ENCODE measurements around the gene OAF. TPM values are rescaled to one million over a fixed set of nuclear protein-coding genes. Genes with fewer than 3 reads are reported as not detected.

Gene OAF
- total RNA-seq, 1 experiment from 2014 or later = 25.0 TPM

DNA sequence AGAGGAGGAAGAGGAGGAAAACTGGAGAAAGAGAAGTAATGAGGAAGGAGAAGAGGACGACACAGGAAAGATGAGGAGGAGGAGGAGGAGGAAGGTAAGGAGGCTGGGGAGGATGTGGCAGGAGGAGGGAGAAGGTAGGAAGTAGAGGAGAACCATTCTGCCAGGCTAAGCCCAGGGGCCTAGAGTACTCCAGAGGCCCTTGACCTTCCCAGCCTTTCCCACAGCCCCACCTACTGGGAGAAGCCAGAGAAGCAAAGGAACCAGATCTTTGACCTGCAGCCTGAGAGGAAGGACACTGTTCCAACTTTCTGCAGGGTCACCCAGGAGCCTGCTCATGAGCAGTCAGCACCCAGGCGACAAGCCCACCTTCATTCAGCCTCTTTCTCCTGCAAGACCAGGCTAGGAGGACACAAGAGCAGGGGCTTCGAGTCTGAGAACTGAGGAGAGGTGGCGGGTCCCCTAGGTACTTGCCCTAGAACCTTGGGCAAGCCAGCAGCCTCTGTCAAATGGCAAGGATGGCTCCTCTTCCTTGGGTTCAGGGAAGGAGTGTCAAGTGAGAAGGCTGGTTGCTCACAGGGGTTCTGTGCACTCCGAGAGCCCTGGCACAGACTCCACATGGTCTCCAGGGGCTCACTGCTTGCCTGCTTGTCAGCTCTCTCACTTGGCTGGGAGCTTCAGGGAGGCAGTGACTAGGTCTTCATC is 27.9 kb upstream of the OAF start:
- DNase-seq (ENCODE audit: low spot score) = no peak
- BruUV-seq (replicated peaks) = no TSS peak
- Histone ChIP-seq H3K27ac (ENCODE audit: low read depth, low read length, poor library complexity, severe bottlenecking) (no peak overlapping the region), H3K27me3 (replicated peaks; ENCODE audit: insufficient read depth, low read depth, low read length, poor library complexity) (no peaks in the 10 kb centered on the region), H3K9me3 (ENCODE audit: low read depth, low read length, poor library complexity, severe bottlenecking) (no peaks in the 10 kb centered on the region), H3K4me1 (ENCODE audit: insufficient read depth, low read length, poor library complexity, severe bottlenecking) (peaks cover 19% of the 10 kb centered on the region), H3K4me3 (ENCODE audit: low read depth, low read length, poor library complexity, severe bottlenecking) (no peak overlapping the region), H3K36me3 (ENCODE audit: insufficient read depth, low read length, poor library complexity, severe bottlenecking) (no peaks in the 10 kb centered on the region)
- intact Hi-C loops (cut with micrococcal nuclease; ENCODE audit: unreplicated experiment) = no loop called here
- CTCF ChIA-PET = no interaction called here
- POLR2A ChIA-PET (ENCODE audit: low non-redundant PET) = no interaction called here
- no peak for TF ChIP-seq EZH2 (IDR thresholded peaks at IDR 0.05; ENCODE audit: borderline replicate concordance, low read depth, low read length, poor library complexity, severe bottlenecking)
- TF ChIP-seq, protein P1, sequence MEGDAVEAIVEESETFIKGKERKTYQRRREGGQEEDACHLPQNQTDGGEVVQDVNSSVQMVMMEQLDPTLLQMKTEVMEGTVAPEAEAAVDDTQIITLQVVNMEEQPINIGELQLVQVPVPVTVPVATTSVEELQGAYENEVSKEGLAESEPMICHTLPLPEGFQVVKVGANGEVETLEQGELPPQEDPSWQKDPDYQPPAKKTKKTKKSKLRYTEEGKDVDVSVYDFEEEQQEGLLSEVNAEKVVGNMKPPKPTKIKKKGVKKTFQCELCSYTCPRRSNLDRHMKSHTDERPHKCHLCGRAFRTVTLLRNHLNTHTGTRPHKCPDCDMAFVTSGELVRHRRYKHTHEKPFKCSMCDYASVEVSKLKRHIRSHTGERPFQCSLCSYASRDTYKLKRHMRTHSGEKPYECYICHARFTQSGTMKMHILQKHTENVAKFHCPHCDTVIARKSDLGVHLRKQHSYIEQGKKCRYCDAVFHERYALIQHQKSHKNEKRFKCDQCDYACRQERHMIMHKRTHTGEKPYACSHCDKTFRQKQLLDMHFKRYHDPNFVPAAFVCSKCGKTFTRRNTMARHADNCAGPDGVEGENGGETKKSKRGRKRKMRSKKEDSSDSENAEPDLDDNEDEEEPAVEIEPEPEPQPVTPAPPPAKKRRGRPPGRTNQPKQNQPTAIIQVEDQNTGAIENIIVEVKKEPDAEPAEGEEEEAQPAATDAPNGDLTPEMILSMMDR (conservative IDR thresholded peaks at IDR 0.05; ENCODE audit: low read depth, low read length) = peak; percentile 48

DNA sequence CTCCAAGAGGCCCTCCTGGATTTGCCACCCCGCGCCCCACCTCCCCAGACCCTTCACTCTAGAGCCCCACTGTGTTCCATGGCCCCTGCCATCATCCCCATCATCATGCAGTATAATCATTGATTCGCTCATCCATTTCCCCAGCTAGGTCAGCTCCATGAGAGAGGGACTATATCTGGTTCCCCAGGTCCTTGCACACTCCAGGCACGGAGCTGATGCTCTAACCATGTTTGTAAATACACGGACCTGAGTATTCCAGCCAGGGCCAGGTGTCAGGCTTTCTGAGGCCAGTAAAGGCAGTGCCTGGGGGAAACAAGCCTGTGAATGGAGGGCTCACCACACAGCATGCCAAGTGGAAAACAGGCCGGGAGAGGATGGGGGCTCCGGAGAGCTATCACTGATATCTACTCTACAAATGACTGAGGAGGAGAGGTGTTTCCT is 27.1 kb upstream of the OAF start:
- H3K9me3 ChIP-seq (ENCODE audit: low read depth, low read length, poor library complexity, severe bottlenecking) = no peaks in the 10 kb centered on the region
- H3K36me3 ChIP-seq (ENCODE audit: insufficient read depth, low read length, poor library complexity, severe bottlenecking) = no peaks in the 10 kb centered on the region
- peaks cover 19% of the 10 kb centered on the region for H3K4me1 ChIP-seq (ENCODE audit: insufficient read depth, low read length, poor library complexity, severe bottlenecking)
- no peak for DNase-seq (ENCODE audit: low spot score)
- BruUV-seq (replicated peaks) = no TSS peak
- CTCF ChIA-PET = no interaction called here
- H3K27me3 ChIP-seq (replicated peaks; ENCODE audit: insufficient read depth, low read depth, low read length, poor library complexity) = no peaks in the 10 kb centered on the region
- H3K4me3 ChIP-seq (ENCODE audit: low read depth, low read length, poor library complexity, severe bottlenecking) = no peak overlapping the region
- intact Hi-C loops (cut with micrococcal nuclease; ENCODE audit: unreplicated experiment) = no loop called here
- H3K27ac ChIP-seq (ENCODE audit: low read depth, low read length, poor library complexity, severe bottlenecking) = no peak overlapping the region
- no peak for TF ChIP-seq EZH2 (IDR thresholded peaks at IDR 0.05; ENCODE audit: borderline replicate concordance, low read depth, low read length, poor library complexity, severe bottlenecking)
- TF ChIP-seq, protein P1 (conservative IDR thresholded peaks at IDR 0.05; ENCODE audit: low read depth, low read length) = no peak
- POLR2A ChIA-PET (ENCODE audit: low non-redundant PET) = no interaction called here

DNA sequence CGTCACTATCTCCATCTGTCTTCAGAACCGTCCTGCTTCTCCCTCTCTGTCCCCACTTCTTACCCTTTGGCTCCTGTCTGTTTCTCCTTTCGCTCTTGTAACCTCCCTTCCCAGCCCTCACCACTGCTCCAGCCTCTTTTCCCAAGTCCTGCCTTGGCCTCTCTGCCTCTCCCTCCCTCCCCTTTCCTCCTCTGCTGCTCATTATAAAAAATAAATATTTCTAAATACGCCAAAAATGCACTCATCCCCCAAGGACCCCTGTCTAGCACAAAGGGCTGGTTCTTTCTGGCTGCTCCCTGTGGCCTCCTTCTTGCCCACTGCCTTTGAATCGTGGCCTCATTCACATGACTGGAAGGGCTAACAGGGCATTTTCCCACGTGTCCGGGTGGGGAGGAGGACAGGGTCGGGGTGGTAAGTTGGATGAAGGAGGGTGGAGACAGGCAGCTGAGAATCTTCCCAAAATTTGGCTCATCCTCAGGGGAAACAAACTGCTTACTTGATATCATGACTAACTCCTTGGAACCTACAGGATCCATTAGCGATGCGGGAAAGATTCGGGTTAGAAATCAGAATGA is 26.4 kb upstream of the OAF start:
- no peaks in the 10 kb centered on the region for H3K36me3 ChIP-seq (ENCODE audit: insufficient read depth, low read length, poor library complexity, severe bottlenecking)
- H3K27ac ChIP-seq (ENCODE audit: low read depth, low read length, poor library complexity, severe bottlenecking) = no peak overlapping the region
- H3K27me3 ChIP-seq (replicated peaks; ENCODE audit: insufficient read depth, low read depth, low read length, poor library complexity) = no peaks in the 10 kb centered on the region
- no TSS peak for BruUV-seq (replicated peaks)
- TF ChIP-seq, protein P1 (conservative IDR thresholded peaks at IDR 0.05; ENCODE audit: low read depth, low read length) = no peak
- TF ChIP-seq EZH2 (IDR thresholded peaks at IDR 0.05; ENCODE audit: borderline replicate concordance, low read depth, low read length, poor library complexity, severe bottlenecking) = no peak
- H3K4me1 ChIP-seq (ENCODE audit: insufficient read depth, low read length, poor library complexity, severe bottlenecking) = peaks cover 19% of the 10 kb centered on the region
- no peak for DNase-seq (ENCODE audit: low spot score)
- no peak overlapping the region for H3K4me3 ChIP-seq (ENCODE audit: low read depth, low read length, poor library complexity, severe bottlenecking)
- H3K9me3 ChIP-seq (ENCODE audit: low read depth, low read length, poor library complexity, severe bottlenecking) = no peaks in the 10 kb centered on the region
- intact Hi-C loops (cut with micrococcal nuclease; ENCODE audit: unreplicated experiment) = no loop called here
- POLR2A ChIA-PET (ENCODE audit: low non-redundant PET) = no interaction called here
- CTCF ChIA-PET = no interaction called here

All from A673 (cell line).